ENCODE results near the gene LRIT3. TPM values are rescaled to one million over a fixed set of nuclear protein-coding genes. Genes with fewer than 3 reads are reported as not detected.

The LRIT3 gene
- total RNA-seq, 1 experiment from 2014 or later: 0.19 TPM

DNA sequence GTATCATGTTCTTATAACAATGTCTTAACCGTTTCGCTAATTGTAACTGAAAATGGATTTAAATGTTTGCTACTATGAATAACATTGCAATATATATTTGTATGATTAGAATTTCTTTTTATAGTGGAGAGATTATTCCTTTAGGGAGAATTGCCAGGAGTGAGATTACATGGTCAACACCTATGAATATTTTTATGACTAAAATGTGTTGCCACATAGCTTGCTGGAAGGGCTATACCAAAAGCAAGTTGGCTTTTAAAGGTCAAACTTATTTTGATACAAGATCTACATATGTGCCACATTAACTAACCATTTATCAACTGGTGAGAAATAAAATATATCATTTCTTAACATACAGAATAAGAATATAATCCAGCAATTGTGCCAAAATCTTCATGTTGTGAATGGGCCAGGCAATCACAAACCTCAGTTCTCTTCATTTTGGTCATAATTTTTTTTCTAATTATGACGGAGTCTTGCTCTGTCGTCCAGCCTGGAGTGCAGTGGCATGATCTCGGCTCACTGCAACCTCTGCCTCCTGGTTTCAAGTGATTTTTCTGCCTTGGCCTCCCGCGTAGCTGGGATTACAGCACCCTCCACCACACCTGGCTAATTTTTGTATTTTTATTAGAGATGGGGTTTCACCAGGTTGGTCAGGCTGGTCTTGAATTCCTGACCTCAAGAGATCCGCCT is 54.8 kb downstream of the LRIT3 start:
- Histone ChIP-seq H3K9me3 (ENCODE audit: low read length) (no peaks in the 10 kb centered on the region), H3K36me3 (ENCODE audit: insufficient read depth, low read length) (no peaks in the 10 kb centered on the region), H3K4me3 (ENCODE audit: low read length) (no peak overlapping the region), H2AFZ (ENCODE audit: low read length) (no peak overlapping the region), H3K9ac (ENCODE audit: low read length) (no peak overlapping the region), H3K4me1 (ENCODE audit: low read length) (no peaks in the 10 kb centered on the region), H3K9me2 (replicated peaks; ENCODE audit: insufficient read depth, low read length) (no peaks in the 10 kb centered on the region), H3K27me3 (ENCODE audit: low read length) (no peaks in the 10 kb centered on the region), H3K4me2 (ENCODE audit: low read depth, low read length, poor library complexity, severe bottlenecking) (no peak overlapping the region), H4K20me1 (ENCODE audit: insufficient read depth, low read depth, low read length) (no peaks in the 10 kb centered on the region), H3K79me2 (ENCODE audit: low read length) (no peaks in the 10 kb centered on the region), H3K27ac (ENCODE audit: low read length) (no peak overlapping the region)
- DNase-seq: no peak

DNA sequence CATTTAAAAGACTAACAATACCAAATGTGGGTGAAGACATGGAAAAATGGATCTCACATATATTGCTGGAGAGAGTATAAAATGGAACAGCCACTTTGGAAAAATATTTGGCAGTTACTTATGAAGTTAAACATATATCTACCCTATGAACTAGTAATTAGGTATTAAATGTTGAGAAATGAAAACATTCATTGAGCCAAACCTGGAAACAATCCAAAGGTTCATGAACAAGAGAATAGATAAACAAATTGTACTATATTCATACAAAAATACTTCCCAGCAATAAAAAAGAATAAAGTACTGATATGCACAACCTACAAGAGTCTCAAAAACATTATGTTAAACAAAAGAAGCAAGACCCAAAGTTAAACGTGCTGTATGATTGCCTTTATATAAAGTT is 60.8 kb downstream of the LRIT3 start:
- no peak overlapping the region for H2AFZ ChIP-seq (ENCODE audit: low read length)
- H3K27me3 ChIP-seq (ENCODE audit: low read length): no peaks in the 10 kb centered on the region
- DNase-seq: no peak
- H3K9me2 ChIP-seq (replicated peaks; ENCODE audit: insufficient read depth, low read length): no peaks in the 10 kb centered on the region
- H3K9me3 ChIP-seq (ENCODE audit: low read length): no peaks in the 10 kb centered on the region
- no peak overlapping the region for H3K4me3 ChIP-seq (ENCODE audit: low read length)
- H3K79me2 ChIP-seq (ENCODE audit: low read length): no peaks in the 10 kb centered on the region
- H3K4me2 ChIP-seq (ENCODE audit: low read depth, low read length, poor library complexity, severe bottlenecking): no peak overlapping the region
- H4K20me1 ChIP-seq (ENCODE audit: insufficient read depth, low read depth, low read length): no peaks in the 10 kb centered on the region
- H3K27ac ChIP-seq (ENCODE audit: low read length): no peak overlapping the region
- no peak overlapping the region for H3K9ac ChIP-seq (ENCODE audit: low read length)
- H3K4me1 ChIP-seq (ENCODE audit: low read length): no peaks in the 10 kb centered on the region
- H3K36me3 ChIP-seq (ENCODE audit: insufficient read depth, low read length): no peaks in the 10 kb centered on the region

DNA sequence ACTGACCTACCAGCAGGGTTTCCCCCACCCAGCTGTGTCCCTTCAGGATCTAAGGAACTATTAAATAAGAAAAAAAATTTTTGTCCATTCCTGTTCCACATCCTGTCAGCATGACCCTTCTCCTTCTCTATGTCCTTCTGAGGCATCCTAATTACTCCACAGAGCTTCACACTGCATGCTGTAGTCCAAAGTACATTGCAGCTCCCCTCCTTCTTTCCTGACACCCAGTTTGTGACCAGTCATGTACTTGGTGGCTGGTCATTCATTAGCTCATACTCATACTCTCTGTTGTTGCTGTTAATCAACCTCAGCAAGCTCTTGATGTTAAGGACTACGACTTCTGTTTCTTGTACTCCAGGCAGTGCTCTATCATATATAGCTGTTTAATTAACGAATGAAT is 62.3 kb downstream of the LRIT3 start:
- Histone ChIP-seq H3K4me2 (ENCODE audit: low read depth, low read length, poor library complexity, severe bottlenecking) (no peak overlapping the region), H3K27me3 (ENCODE audit: low read length) (0 out of 2 replicates have a peak, but pooled peaks cover 3% of the 10 kb centered on the region), H2AFZ (ENCODE audit: low read length) (no peak overlapping the region), H3K9me3 (ENCODE audit: low read length) (no peaks in the 10 kb centered on the region), H3K27ac (ENCODE audit: low read length) (no peak overlapping the region), H4K20me1 (ENCODE audit: insufficient read depth, low read depth, low read length) (no peaks in the 10 kb centered on the region), H3K36me3 (ENCODE audit: insufficient read depth, low read length) (no peaks in the 10 kb centered on the region), H3K4me3 (ENCODE audit: low read length) (no peak overlapping the region), H3K9me2 (replicated peaks; ENCODE audit: insufficient read depth, low read length) (no peaks in the 10 kb centered on the region), H3K4me1 (ENCODE audit: low read length) (no peaks in the 10 kb centered on the region), H3K9ac (ENCODE audit: low read length) (no peak overlapping the region), H3K79me2 (ENCODE audit: low read length) (no peaks in the 10 kb centered on the region)
- no peak for DNase-seq

DNA sequence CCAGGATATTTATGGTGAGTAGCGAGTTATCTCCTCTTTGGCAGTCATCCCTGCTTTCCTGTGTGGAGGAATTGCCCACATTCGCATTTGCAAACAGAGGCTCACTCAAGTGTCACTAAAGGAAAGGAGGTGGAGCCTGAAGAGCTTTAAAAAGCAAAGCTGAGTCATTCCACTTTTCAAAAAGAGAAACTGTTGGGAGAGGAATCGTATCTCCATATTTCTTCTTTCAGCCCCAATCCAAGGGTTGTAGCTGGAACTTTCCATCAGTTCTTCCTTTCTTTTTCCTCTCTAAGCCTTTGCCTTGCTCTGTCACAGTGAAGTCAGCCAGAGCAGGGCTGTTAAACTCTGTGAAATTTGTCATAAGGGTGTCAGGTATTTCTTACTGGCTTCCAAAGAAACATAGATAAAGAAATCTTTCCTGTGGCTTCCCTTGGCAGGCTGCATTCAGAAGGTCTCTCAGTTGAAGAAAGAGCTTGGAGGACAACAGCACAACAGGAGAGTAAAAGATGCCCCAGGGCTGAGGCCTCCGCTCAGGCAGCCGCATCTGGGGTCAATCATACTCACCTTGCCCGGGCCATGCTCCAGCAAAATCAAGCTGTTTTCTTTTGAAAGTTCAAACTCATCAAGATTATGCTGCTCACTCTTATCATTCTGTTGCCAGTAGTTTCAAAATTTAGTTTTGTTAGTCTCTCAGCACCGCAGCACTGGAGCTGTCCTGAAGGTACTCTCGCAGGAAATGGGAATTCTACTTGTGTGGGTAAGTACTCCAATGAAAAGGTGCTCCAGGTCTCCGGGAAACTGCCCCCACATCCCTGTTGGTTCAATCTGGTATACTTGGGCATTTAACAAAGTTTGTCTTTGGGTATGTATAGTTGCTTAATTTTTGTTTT is 65.0 kb downstream of the LRIT3 start, which contains the start of gene EGF:
Gene EGF (plus strand): TSS at position 178 of the 890 bp plus-strand sequence. CDS start 453 bp downstream, at position 631.
- Histone ChIP-seq H3K9me3 (ENCODE audit: low read length) (no peaks in the 10 kb centered on the region), H2AFZ (ENCODE audit: low read length) (no peak within 1 kb of the TSS), H3K4me1 (ENCODE audit: low read length) (no peaks in the 10 kb centered on the region), H3K36me3 (ENCODE audit: insufficient read depth, low read length) (no peaks in the 10 kb centered on the region), H4K20me1 (ENCODE audit: insufficient read depth, low read depth, low read length) (no peaks in the 10 kb centered on the region), H3K27me3 (ENCODE audit: low read length) (0 out of 2 replicates have a peak, but pooled peaks cover 3% of the 10 kb centered on the region), H3K9me2 (replicated peaks; ENCODE audit: insufficient read depth, low read length) (no peaks in the 10 kb centered on the region), H3K79me2 (ENCODE audit: low read length) (no peaks in the 10 kb centered on the region), H3K9ac (ENCODE audit: low read length) (no peak within 1 kb of the TSS), H3K27ac (ENCODE audit: low read length) (no peak within 1 kb of the TSS), H3K4me3 (ENCODE audit: low read length) (no peak within 1 kb of the TSS), H3K4me2 (ENCODE audit: low read depth, low read length, poor library complexity, severe bottlenecking) (no peak within 1 kb of the TSS)
- DNase-seq: no peak

DNA sequence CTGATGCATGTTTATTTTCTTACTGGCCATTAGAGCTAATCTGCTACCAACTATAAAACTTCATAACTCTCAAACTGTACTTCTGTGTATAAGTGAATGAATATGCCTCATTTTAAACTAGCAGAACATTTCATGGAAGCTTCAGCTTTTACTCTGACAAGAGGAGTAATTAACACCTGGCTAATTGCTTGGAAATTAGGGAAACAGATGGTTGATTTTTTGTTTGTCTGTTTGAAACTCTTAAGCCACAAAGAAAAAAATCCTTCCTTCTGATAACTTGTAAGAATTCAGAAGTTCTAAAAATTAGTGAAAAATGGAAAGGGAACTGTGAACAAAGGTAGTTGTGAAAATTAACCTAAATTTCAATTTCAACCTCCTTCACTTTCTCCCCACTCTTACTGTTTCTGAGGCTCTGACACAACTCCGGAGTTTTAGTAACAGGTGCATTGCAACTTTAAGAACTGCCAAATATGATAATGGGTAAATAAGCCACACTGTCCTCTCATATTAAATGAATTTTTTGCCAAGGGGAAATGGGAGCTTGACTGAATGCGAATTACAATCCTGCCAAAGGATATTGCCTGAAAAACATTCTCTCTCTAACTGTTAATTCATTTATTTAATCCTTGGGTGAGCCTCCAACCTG is 65.8 kb downstream of the LRIT3 start:
- no peaks in the 10 kb centered on the region for H3K9me2 ChIP-seq (replicated peaks; ENCODE audit: insufficient read depth, low read length)

DNA sequence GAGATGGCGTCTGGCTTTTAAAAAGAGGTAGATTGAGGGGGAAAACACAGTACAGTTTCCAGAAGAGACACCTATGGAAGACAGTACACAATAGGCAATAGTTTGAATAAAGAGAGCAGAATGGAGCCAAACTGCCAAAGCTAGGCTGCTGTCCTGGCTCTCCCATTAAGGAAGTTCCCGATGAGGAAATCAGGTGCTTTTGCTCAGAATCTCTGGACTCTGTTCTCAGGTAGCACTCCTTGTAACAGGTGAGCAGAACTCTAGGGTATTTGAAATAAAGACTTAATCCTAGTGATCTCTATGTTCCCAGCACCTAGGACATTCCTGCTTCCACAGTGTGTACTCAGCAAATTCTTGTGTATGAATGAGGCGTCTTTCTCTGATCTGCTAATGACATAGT is 66.4 kb downstream of the LRIT3 start:
- no peak for DNase-seq
- no peak overlapping the region for H3K4me2 ChIP-seq (ENCODE audit: low read depth, low read length, poor library complexity, severe bottlenecking)
- H3K36me3 ChIP-seq (ENCODE audit: insufficient read depth, low read length): no peaks in the 10 kb centered on the region

More for the DNA sequence above, 65.8 kb downstream of the LRIT3 start:
- Histone ChIP-seq H3K79me2 (ENCODE audit: low read length) (no peaks in the 10 kb centered on the region), H3K4me2 (ENCODE audit: low read depth, low read length, poor library complexity, severe bottlenecking) (no peak overlapping the region), H3K27me3 (ENCODE audit: low read length) (0 out of 2 replicates have a peak, but pooled peaks cover 3% of the 10 kb centered on the region), H3K27ac (ENCODE audit: low read length) (no peak overlapping the region), H3K9ac (ENCODE audit: low read length) (no peak overlapping the region), H3K4me3 (ENCODE audit: low read length) (no peak overlapping the region), H2AFZ (ENCODE audit: low read length) (no peak overlapping the region), H3K36me3 (ENCODE audit: insufficient read depth, low read length) (no peaks in the 10 kb centered on the region), H3K9me3 (ENCODE audit: low read length) (no peaks in the 10 kb centered on the region), H3K4me1 (ENCODE audit: low read length) (no peaks in the 10 kb centered on the region), H4K20me1 (ENCODE audit: insufficient read depth, low read depth, low read length) (no peaks in the 10 kb centered on the region)
- no peak for DNase-seq

DNA sequence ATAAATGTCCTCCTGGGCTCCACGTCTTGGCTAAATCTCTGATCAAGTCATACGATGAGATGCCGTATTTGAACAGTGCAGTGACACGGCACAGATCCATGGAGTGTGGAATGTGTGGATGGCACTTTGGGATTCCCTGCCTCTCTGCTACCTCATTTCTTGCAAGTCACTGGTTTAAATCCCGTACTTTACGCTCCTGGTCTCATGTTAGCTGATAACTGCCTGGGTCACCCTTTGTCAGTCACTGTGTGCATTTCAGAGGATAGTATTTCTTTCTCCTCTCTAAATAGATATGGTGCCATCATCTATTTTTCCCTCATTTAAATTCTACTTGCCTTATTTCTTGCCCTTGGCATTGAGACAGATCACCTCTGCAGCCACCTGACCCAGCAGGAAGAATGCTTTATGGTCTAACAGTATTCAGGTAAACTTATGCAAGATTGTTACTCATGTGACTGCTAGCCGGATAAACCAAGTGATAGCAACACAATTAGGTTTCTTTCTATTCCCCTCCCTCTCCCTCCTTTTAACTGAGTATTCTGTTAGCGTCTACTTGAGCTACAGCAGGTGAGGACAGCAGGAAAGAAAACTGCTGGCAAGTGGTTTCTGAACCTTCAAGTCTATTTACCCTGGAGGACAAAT is 67.6 kb downstream of the LRIT3 start:
- no peak for DNase-seq
- Histone ChIP-seq H4K20me1 (ENCODE audit: insufficient read depth, low read depth, low read length) (no peaks in the 10 kb centered on the region), H3K4me3 (ENCODE audit: low read length) (no peak overlapping the region), H3K9me3 (ENCODE audit: low read length) (no peaks in the 10 kb centered on the region), H2AFZ (ENCODE audit: low read length) (no peak overlapping the region), H3K27me3 (ENCODE audit: low read length) (0 out of 2 replicates have a peak, but pooled peaks cover 3% of the 10 kb centered on the region), H3K36me3 (ENCODE audit: insufficient read depth, low read length) (no peaks in the 10 kb centered on the region), H3K9me2 (replicated peaks; ENCODE audit: insufficient read depth, low read length) (no peaks in the 10 kb centered on the region), H3K4me2 (ENCODE audit: low read depth, low read length, poor library complexity, severe bottlenecking) (no peak overlapping the region), H3K27ac (ENCODE audit: low read length) (no peak overlapping the region), H3K79me2 (ENCODE audit: low read length) (no peaks in the 10 kb centered on the region), H3K9ac (ENCODE audit: low read length) (no peak overlapping the region), H3K4me1 (ENCODE audit: low read length) (no peaks in the 10 kb centered on the region)

More for the DNA sequence above, 66.4 kb downstream of the LRIT3 start:
- Histone ChIP-seq H3K27ac (ENCODE audit: low read length) (no peak overlapping the region), H3K4me1 (ENCODE audit: low read length) (no peaks in the 10 kb centered on the region), H3K4me3 (ENCODE audit: low read length) (no peak overlapping the region), H3K9me2 (replicated peaks; ENCODE audit: insufficient read depth, low read length) (no peaks in the 10 kb centered on the region), H3K9ac (ENCODE audit: low read length) (no peak overlapping the region), H4K20me1 (ENCODE audit: insufficient read depth, low read depth, low read length) (no peaks in the 10 kb centered on the region), H2AFZ (ENCODE audit: low read length) (no peak overlapping the region), H3K9me3 (ENCODE audit: low read length) (no peaks in the 10 kb centered on the region), H3K27me3 (ENCODE audit: low read length) (0 out of 2 replicates have a peak, but pooled peaks cover 3% of the 10 kb centered on the region), H3K79me2 (ENCODE audit: low read length) (no peaks in the 10 kb centered on the region)
